GM23248 (cell line): ENCODE results near the gene SLC51B. TPM values are rescaled to one million over a fixed set of nuclear protein-coding genes. Genes with fewer than 3 reads are reported as not detected.
"Not testable (repeated sequence)": the region's sequence is repeated elsewhere in the genome, so short reads cannot be mapped to it uniquely, and the experiment has no call there.

ENCODE experiments used
- DNase-seq: peaks from one replicate; pipeline ENCODE4 v3.0.0-alpha.2; 2015
- H2AFZ ChIP-seq: fragments of 200-600 bp; sonication (generic); 2 replicates; pipeline ENCODE4 v1.6.1; 2016; ENCODE audit warnings: antibody characterized with exemption
- H3F3A ChIP-seq: fragments of 200-600 bp; sonication (generic); 2 replicates; pipeline ENCODE4 v1.6.1; 2016; ENCODE audit warnings: mild to moderate bottlenecking, antibody characterized with exemption, mixed run types; ENCODE audit not compliant: insufficient read depth
- H3K27ac ChIP-seq: fragments of 200-600 bp; sonication (generic); 2 replicates; pipeline ENCODE4 v1.5.1; 2016; ENCODE audit warnings: mild to moderate bottlenecking
- H3K27me3 ChIP-seq: fragments of 200-600 bp; sonication (generic); replicated peaks from 2 replicates; pipeline ENCODE4 v1.6.1; 2016; ENCODE audit warnings: mild to moderate bottlenecking; ENCODE audit not compliant: insufficient read depth
- H3K36me3 ChIP-seq: fragments of 200-600 bp; sonication (generic); 2 replicates; pipeline ENCODE4 v1.6.1; 2016; ENCODE audit warnings: low read depth, mild to moderate bottlenecking
- H3K4me1 ChIP-seq: fragments of 200-600 bp; sonication (generic); 2 replicates; pipeline ENCODE4 v1.6.1; 2016; ENCODE audit warnings: mild to moderate bottlenecking; ENCODE audit not compliant: insufficient read depth
- H3K4me2 ChIP-seq: fragments of 200-600 bp; sonication (generic); one replicate; pipeline ENCODE4 v1.6.1; 2016; ENCODE audit warnings: mild to moderate bottlenecking; ENCODE audit not compliant: unreplicated experiment
- H3K4me3 ChIP-seq: fragments of 200-600 bp; sonication (generic); 2 replicates; pipeline ENCODE4 v1.5.1; 2016; ENCODE audit warnings: mild to moderate bottlenecking
- H3K79me2 ChIP-seq: fragments of 200-600 bp; sonication (generic); 2 replicates; pipeline ENCODE4 v1.6.1; 2016; ENCODE audit warnings: mild to moderate bottlenecking; ENCODE audit not compliant: insufficient read depth
- H3K9ac ChIP-seq: fragments of 200-600 bp; sonication (generic); 2 replicates; pipeline ENCODE4 v1.6.1; 2016; ENCODE audit warnings: mild to moderate bottlenecking
- H3K9me2 ChIP-seq: fragments of 200-600 bp; sonication (generic); 2 replicates; pipeline ENCODE4 v1.6.1; 2016; ENCODE audit warnings: mixed run types, mild to moderate bottlenecking, moderate library complexity; ENCODE audit not compliant: insufficient read depth
- H3K9me3 ChIP-seq: fragments of 200-600 bp; sonication (generic); one replicate; pipeline ENCODE4 v1.6.1; 2017; ENCODE audit warnings: low read depth
- H4K20me1 ChIP-seq: fragments of 200-600 bp; sonication (generic); 2 replicates; pipeline ENCODE4 v1.6.0; 2016; ENCODE audit not compliant: insufficient read depth
- EZH2 ChIP-seq: fragments of 200-600 bp; sonication (generic); IDR thresholded peaks from 2 replicates; pipeline ENCODE4 v1.6.1; 2018; ENCODE audit warnings: antibody characterized with exemption, mild to moderate bottlenecking; ENCODE audit not compliant: insufficient read depth, poor library complexity, severe bottlenecking
- EZH2phosphoT487 ChIP-seq: fragments of 200-600 bp; sonication (generic); IDR thresholded peaks from 2 replicates; pipeline ENCODE4 v1.6.1; 2018; ENCODE audit warnings: antibody characterized with exemption, moderate library complexity, mild to moderate bottlenecking, low read depth; ENCODE audit not compliant: insufficient read depth
- WGBS, 2 experiments: methylation state at CpG; one replicate each; pipeline ENCODE4 v1.1.6; 2015 to 2017; ENCODE audit warnings: low lambda C conversion rate in 2 of 2, low coverage in 1 of 2; ENCODE audit errors: missing lambda C conversion rate in 2 of 2; 5-methylcytosine and 5-hydroxymethylcytosine counted together
- in situ Hi-C: fragments of 300-500 bp; cut with MboI; formaldehyde crosslinking; loops from 2 replicates; pipeline ENCODE4 v1.15.0; 2020
- polyA plus RNA-seq: library from polyadenylated mRNA; unstranded; fragments of >200 nt; fragmentation: Nextera tagmentation; extraction: Ambion mirVana; gene quantifications from 2 replicates; pipeline ENCODE4 v1.2.1, GENCODE V29; 2016
- total RNA-seq: library from RNA; depleted of rRNA; stranded (reverse); fragments of >200 nt; shearing (Covaris generic); gene quantifications from 2 replicates; pipeline ENCODE4 v1.2.3, GENCODE V29; 2014

SLC51B gene
- total and polyA plus RNA-seq, 2 experiments from 2014 or later, result not detected

DNA sequence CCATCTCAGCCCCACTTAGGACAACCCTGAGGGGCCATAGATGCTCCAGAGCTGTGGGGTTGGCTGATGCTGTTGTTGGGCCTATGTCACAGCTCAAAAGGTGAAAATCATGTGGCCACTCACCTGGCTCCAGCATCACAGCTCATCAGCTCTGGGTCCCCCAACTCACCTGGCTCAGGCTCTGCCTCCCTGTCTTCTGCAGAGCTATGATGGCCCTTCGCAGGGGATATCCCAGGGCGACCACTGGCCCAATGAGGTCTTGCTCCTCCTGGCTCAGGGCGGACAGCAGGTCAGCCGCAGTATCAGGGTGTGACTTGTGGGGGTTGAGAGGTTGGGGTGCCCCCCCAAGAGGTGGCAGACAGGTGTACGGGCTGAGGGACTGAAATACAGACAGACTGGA, 54.1 kb downstream of the SLC51B start:
- Histone ChIP-seq H3K36me3 (peaks cover 11% of the 10 kb centered on the region; the same call in 1 of the 2 replicates), H4K20me1 (no peaks in the 10 kb centered on the region), H3K9me3 (no peaks in the 10 kb centered on the region), H3K4me2 (no peak overlapping the region), H3K79me2 (no peaks in the 10 kb centered on the region), H3K27ac (no peak overlapping the region), H3K9ac (no peak overlapping the region), H3K4me3 (no peak overlapping the region), H3K27me3 (no peaks in the 10 kb centered on the region), H3F3A (no peaks in the 10 kb centered on the region), H3K9me2 (no peaks in the 10 kb centered on the region), H3K4me1 (no peaks in the 10 kb centered on the region), H2AFZ (no peak overlapping the region)
- no peak for TF ChIP-seq EZH2phosphoT487
- no peak for TF ChIP-seq EZH2
- in situ Hi-C loops, result no loop called here
- DNase-seq, result no peak
- 98 to 100% methylated on average over 5 of the region's 5 CpGs for WGBS, 2 experiments

DNA sequence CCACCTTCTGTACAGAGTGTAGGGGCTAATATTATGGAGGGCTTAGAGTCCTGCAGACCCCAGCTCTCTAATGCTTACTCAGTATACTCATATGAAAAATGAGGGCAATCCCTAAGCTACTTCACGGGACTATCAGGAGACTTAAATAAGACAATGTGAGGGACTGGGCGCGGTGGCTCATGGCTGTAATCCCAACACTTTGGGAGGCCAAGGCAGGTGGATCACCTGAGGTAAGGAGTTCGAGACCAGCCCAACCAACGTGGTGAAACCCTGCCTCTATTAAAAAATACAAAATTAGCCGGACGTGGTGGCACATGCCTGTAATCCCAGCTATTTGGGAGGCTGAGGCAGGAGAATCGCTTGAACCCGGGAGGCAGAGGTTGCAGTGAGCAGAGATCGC, 54.6 kb downstream of the SLC51B start:
- H3K4me2 ChIP-seq, H3K9ac ChIP-seq, H3K9me3 ChIP-seq, H3K79me2 ChIP-seq, H3K4me1 ChIP-seq, H4K20me1 ChIP-seq, H3K27ac ChIP-seq, H3K27me3 ChIP-seq, H3F3A ChIP-seq, H2AFZ ChIP-seq, DNase-seq, H3K9me2 ChIP-seq, H3K4me3 ChIP-seq, in situ Hi-C loops: not testable (repeated sequence)
- 89 to 92% methylated on average over 10 of the region's 10 CpGs for WGBS, 2 experiments
- peaks cover 13% of the 10 kb centered on the region; the same call in 1 of the 2 replicates for H3K36me3 ChIP-seq

DNA sequence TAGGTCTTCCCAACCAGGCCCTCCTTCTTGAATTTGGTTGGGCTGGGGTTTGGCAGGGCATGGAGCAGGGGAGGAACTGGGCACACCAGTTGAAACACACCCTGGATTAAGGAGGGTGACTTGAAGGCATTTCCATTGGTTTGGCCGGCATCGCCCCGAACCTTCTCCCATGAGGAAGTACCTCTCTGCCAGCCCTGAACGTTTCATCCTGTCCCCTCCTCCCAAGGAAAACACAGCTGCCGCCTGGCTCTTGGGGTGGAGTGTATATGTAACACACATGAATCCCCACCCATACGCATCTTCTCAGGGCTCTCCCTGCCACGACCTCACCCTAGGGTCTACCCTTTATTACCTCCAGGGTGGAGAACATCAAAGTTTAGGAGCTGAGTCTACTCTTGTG, 55.3 kb downstream of the SLC51B start:
- Histone ChIP-seq H3K4me1 (no peaks in the 10 kb centered on the region), H3F3A (no peaks in the 10 kb centered on the region), H3K9me2 (no peaks in the 10 kb centered on the region), H3K9me3 (no peaks in the 10 kb centered on the region), H3K9ac (no peak overlapping the region), H3K27me3 (no peaks in the 10 kb centered on the region), H3K27ac (no peak overlapping the region), H3K4me3 (no peak overlapping the region), H2AFZ (no peak overlapping the region), H3K4me2 (no peak overlapping the region), H3K36me3 (peaks cover 13% of the 10 kb centered on the region; the same call in 1 of the 2 replicates), H4K20me1 (no peaks in the 10 kb centered on the region), H3K79me2 (no peaks in the 10 kb centered on the region)
- DNase-seq, result no peak
- TF ChIP-seq EZH2 (no peak), EZH2phosphoT487 (no peak)
- WGBS, 2 experiments, result 70 to 76% methylated on average over 7 of the region's 7 CpGs
- in situ Hi-C loops, result no loop called here

DNA sequence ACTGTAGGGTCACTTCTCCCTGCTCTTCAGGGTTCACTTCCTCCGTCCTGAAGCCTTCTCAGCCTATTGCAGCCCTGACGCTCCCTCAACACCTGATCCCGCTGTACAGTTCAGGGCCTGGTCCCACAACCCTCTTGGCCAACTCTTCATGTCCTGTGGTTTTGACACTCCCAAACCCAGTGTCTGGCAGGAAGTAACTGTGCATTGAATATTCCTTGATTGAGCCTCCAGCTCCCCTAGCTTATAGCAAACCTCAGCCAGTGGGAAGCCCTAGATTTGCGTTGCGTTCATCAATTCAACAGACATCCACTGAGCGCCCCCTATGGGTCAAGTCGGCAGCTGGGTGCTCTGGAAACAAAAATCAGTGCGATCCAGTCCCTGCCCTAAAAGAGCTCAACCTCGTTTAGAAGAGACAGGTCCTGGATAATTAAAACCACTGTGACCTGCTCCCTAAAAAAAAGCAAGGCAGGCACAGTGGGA, 56.3 kb downstream of the SLC51B start:
- no peak overlapping the region for H3K27ac ChIP-seq
- peaks cover 13% of the 10 kb centered on the region; the same call in 1 of the 2 replicates for H3K36me3 ChIP-seq
- H3K9me3 ChIP-seq, result no peaks in the 10 kb centered on the region
- no peak overlapping the region for H2AFZ ChIP-seq
- DNase-seq, result peak; percentile 68
- H3K9me2 ChIP-seq, result no peaks in the 10 kb centered on the region
- WGBS, 2 experiments, result 46 to 49% methylated on average over 9 of the region's 9 CpGs
- no peaks in the 10 kb centered on the region for H4K20me1 ChIP-seq
- H3K4me2 ChIP-seq, result no peak overlapping the region
- TF ChIP-seq EZH2 (no peak), EZH2phosphoT487 (no peak)
- H3K79me2 ChIP-seq, result no peaks in the 10 kb centered on the region
- no peak overlapping the region for H3K4me3 ChIP-seq
- no peak overlapping the region for H3K9ac ChIP-seq
- H3K4me1 ChIP-seq, result no peaks in the 10 kb centered on the region
- no peaks in the 10 kb centered on the region for H3K27me3 ChIP-seq
- H3F3A ChIP-seq, result no peaks in the 10 kb centered on the region
- in situ Hi-C loops, result no loop called here
